A549 (cell line): ENCODE data around the gene DSCAM.

ENCODE experiments used
- CHD2 ChIP-seq: fragments of 150-350 bp; IDR thresholded peaks from 2 replicates; pipeline ENCODE4 v1.6.1; 2014; ENCODE audit warnings: low read length; ENCODE audit not compliant: partially characterized antibody
- TF ChIP-seq, protein P1 (sequence below): fragments of >200 bp; sonication (Bioruptor Twin); formaldehyde crosslinking; IDR thresholded peaks from 3 replicates; pipeline ENCODE4 v1.5.1; 2016

DNA sequence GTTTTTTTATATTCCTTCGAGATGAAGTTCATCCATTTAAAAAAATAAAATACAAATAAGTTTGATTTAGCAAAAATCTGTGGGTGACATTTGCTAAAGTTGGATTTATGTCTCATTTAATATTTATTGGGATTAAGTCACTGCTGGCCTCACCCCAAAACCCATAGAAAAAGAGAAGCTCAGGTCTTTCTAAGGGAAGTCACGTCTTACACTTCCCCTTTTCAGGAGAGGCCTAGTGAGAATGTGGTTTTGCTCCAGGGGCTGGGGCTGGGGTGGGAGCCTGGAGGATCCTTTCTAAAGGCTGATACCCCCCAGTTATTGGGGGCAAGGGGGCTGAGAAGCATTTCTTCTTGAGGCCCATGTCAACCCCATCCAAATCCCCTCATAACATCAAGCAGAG is 300.3 kb downstream of the DSCAM start:
- TF ChIP-seq, protein P1, sequence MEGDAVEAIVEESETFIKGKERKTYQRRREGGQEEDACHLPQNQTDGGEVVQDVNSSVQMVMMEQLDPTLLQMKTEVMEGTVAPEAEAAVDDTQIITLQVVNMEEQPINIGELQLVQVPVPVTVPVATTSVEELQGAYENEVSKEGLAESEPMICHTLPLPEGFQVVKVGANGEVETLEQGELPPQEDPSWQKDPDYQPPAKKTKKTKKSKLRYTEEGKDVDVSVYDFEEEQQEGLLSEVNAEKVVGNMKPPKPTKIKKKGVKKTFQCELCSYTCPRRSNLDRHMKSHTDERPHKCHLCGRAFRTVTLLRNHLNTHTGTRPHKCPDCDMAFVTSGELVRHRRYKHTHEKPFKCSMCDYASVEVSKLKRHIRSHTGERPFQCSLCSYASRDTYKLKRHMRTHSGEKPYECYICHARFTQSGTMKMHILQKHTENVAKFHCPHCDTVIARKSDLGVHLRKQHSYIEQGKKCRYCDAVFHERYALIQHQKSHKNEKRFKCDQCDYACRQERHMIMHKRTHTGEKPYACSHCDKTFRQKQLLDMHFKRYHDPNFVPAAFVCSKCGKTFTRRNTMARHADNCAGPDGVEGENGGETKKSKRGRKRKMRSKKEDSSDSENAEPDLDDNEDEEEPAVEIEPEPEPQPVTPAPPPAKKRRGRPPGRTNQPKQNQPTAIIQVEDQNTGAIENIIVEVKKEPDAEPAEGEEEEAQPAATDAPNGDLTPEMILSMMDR: no peak
- no peak for TF ChIP-seq CHD2
